Keratinocyte (primary cell): ENCODE results near the gene CEL. TPM values are rescaled to one million over a fixed set of nuclear protein-coding genes. Genes with fewer than 3 reads are reported as not detected.
"Not testable (repeated sequence)": the region's sequence is repeated elsewhere in the genome, so short reads cannot be mapped to it uniquely, and the experiment has no call there.

Experiments
- DNase-seq: peaks from one replicate; pipeline ENCODE4 v3.0.0-alpha.2; 2011; ENCODE audit warnings: low read depth, missing footprints, low spot score
- FAIRE-seq: peaks from 2 replicates; lab custom pipeline; 2011; peaks lifted over from hg19 to GRCh38; lab: Jason Lieb, UNC
- H2AFZ ChIP-seq: 2 replicates; pipeline ENCODE4 v1.6.0; 2012; ENCODE audit warnings: low read length, control low read depth, inconsistent platforms; ENCODE audit not compliant: control insufficient read depth
- H3K27ac ChIP-seq: 2 replicates; pipeline ENCODE4 v1.5.1; 2011; ENCODE audit warnings: low read length; ENCODE audit not compliant: control insufficient read depth, insufficient read depth
- H3K27me3 ChIP-seq: 3 replicates; pipeline ENCODE4 v1.6.0; 2011; ENCODE audit warnings: low read length; ENCODE audit not compliant: control insufficient read depth, insufficient read depth; ENCODE audit errors: extremely low read depth
- H3K36me3 ChIP-seq, 2 experiments: 2 replicates in 1 of 2; 3 replicates in 1 of 2; pipeline ENCODE4 v1.5.1; 2011; ENCODE audit warnings: low read length in 2 of 2, mild to moderate bottlenecking in 1 of 2; ENCODE audit not compliant: control insufficient read depth in 2 of 2, insufficient read depth in 2 of 2; ENCODE audit errors: extremely low read depth in 1 of 2
- H3K4me1 ChIP-seq: 3 replicates; pipeline ENCODE4 v1.5.1; 2011; ENCODE audit warnings: low read length; ENCODE audit not compliant: control insufficient read depth, insufficient read depth; ENCODE audit errors: extremely low read depth
- H3K4me2 ChIP-seq: 3 replicates; pipeline ENCODE4 v1.6.0; 2011; ENCODE audit warnings: low read depth, low read length; ENCODE audit not compliant: control insufficient read depth, insufficient read depth; ENCODE audit errors: extremely low read depth
- H3K4me3 ChIP-seq, 3 experiments: fragments of 200-600 bp in 1 of 3; sonication (generic) in 1 of 3; 2 replicates in 2 of 3; 3 replicates in 1 of 3; pipeline ENCODE4 v1.5.1; 2011 to 2016; ENCODE audit warnings: low read length in 3 of 3, mild to moderate bottlenecking in 3 of 3, control low read depth in 2 of 3, inconsistent platforms in 1 of 3, low read depth in 1 of 3, mixed read lengths in 1 of 3, mixed run types in 1 of 3, moderate library complexity in 1 of 3; ENCODE audit not compliant: control insufficient read depth in 2 of 3, insufficient read depth in 2 of 3; ENCODE audit errors: extremely low read depth in 1 of 3
- H3K79me2 ChIP-seq: 2 replicates; pipeline ENCODE4 v1.6.0; 2012; ENCODE audit warnings: low read length; ENCODE audit not compliant: control insufficient read depth, insufficient read depth
- H3K9ac ChIP-seq: 3 replicates; pipeline ENCODE4 v1.6.0; 2011; ENCODE audit warnings: low read length; ENCODE audit not compliant: control insufficient read depth, insufficient read depth; ENCODE audit errors: extremely low read depth
- H3K9me1 ChIP-seq: 3 replicates; pipeline ENCODE4 v1.6.0; 2011; ENCODE audit warnings: low read length; ENCODE audit not compliant: control insufficient read depth, insufficient read depth; ENCODE audit errors: extremely low read depth
- H3K9me3 ChIP-seq: 2 replicates; pipeline ENCODE4 v1.5.1; 2012; ENCODE audit warnings: low read depth, low read length; ENCODE audit not compliant: control insufficient read depth
- H4K20me1 ChIP-seq: 3 replicates; pipeline ENCODE4 v1.6.0; 2011; ENCODE audit warnings: low read length; ENCODE audit not compliant: control insufficient read depth, insufficient read depth; ENCODE audit errors: extremely low read depth
- dilution Hi-C: fragments of 300-500 bp; cut with MboI; formaldehyde crosslinking; loops from one replicate; pipeline ENCODE4 v1.7.0; 2020; ENCODE audit warnings: low sequenced_read_pairs; ENCODE audit not compliant: extremely low pct_ligation_motif_present
- polyA plus RNA-seq, 5 experiments: library from polyadenylated mRNA; depleted of rRNA in 3 of 5; stranded (reverse) in 3 of 5; stranded (forward) in 1 of 5; unstranded in 1 of 5; fragments of >200 nt; gene quantifications; 1 replicate in 1 of 5; 2 replicates in 3 of 5; 3 replicates in 1 of 5; pipeline versions ENCODE4 v1.2.1 to v1.2.3, GENCODE V29; 2011 to 2012; ENCODE audit warnings: missing spikeins in 2 of 5, low read depth in 1 of 5, low replicate concordance in 1 of 5

Gene CEL
- polyA plus RNA-seq, 1 donor (not counting 4 experiments of a cell fraction or from before 2014, with no cell fraction given): 0.12 TPM

GRCh38 chr9:133081957-133082644 lies 20.3 kb downstream of the CEL start:
- H3K27me3 ChIP-seq: peaks cover 16% of the 10 kb centered on the region
- H3K4me3 ChIP-seq, H3K9me3 ChIP-seq, DNase-seq, H3K4me1 ChIP-seq, H3K36me3 ChIP-seq, H3K27ac ChIP-seq, H3K4me2 ChIP-seq, H4K20me1 ChIP-seq, H3K9ac ChIP-seq, dilution Hi-C loops, FAIRE-seq, H2AFZ ChIP-seq, H3K79me2 ChIP-seq, H3K9me1 ChIP-seq: not testable (repeated sequence)

- FAIRE-seq, dilution Hi-C loops, H3K9me1 ChIP-seq: not testable (repeated sequence)
Observed at GRCh38 chr9:133083688-133084087, 21.9 kb downstream of the CEL start.

GRCh38 chr9:133086212-133086860 lies 24.6 kb downstream of the CEL start:
- DNase-seq, H2AFZ ChIP-seq, H3K36me3 ChIP-seq, dilution Hi-C loops, H4K20me1 ChIP-seq, H3K9ac ChIP-seq, H3K79me2 ChIP-seq, FAIRE-seq, H3K4me2 ChIP-seq, H3K4me1 ChIP-seq, H3K9me1 ChIP-seq, H3K4me3 ChIP-seq, H3K27me3 ChIP-seq, H3K27ac ChIP-seq, H3K9me3 ChIP-seq: not testable (repeated sequence)

More at GRCh38 chr9:133083688-133084087, 21.9 kb downstream of the CEL start:
- H3K4me1 ChIP-seq, H3K27ac ChIP-seq, H3K4me3 ChIP-seq, H3K79me2 ChIP-seq, H3K9me3 ChIP-seq, H3K4me2 ChIP-seq, H3K36me3 ChIP-seq, DNase-seq, H2AFZ ChIP-seq, H4K20me1 ChIP-seq, H3K9ac ChIP-seq: not testable (repeated sequence)
- peaks cover 12% of the 10 kb centered on the region for H3K27me3 ChIP-seq
